Measurements from ENCODE around the gene GRAMD1B.

Gene GRAMD1B

DNA sequence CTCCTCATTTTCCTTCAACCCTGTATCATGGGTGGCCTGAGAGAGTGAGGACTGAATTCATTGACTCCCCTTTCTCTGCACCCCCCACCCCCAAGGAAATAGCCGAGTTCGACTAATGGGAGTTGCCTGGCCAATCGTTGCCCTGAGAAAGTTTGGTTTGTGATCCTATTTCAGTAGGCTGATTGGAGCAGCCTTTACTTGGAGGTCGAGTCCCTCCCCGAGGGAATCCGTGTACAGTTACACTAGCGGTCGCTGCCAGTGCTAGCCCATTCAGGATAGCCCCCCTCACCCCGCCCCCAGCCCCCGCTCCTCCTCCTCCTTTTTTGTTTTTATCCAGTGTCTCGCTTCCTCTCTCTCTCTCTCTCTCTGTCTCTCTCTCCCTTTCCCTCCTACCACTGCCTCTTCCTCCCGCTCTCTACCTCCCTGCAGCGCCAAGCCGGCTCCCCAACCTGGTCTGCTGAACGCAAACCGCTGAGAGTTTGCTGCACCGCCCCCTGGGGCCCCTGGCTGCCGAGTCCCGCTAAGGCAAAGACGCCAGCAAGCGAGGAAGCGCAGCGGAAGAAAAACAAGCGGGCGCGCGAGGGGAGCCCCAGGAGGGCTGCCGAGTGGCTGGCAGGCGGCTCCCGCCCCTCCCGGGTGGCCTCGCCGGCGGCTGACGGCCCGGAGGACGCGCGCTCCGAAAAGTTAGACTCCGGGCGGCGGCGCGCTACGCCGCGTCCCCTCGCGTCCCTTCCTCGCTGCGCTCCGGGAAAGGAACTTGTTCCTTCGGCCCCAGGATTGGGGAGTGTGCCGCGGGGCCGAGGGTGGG lies at the start of gene GRAMD1B:
TSS of gene GRAMD1B (plus strand) at position 357 of the 808 bp plus-strand sequence. CDS start 524 bp downstream, outside the sequence.
- no peak for FAIRE-seq

GRCh38 chr11:123381149-123381548 lies 48.9 kb upstream of the GRAMD1B start:
- no peak for FAIRE-seq

DNA sequence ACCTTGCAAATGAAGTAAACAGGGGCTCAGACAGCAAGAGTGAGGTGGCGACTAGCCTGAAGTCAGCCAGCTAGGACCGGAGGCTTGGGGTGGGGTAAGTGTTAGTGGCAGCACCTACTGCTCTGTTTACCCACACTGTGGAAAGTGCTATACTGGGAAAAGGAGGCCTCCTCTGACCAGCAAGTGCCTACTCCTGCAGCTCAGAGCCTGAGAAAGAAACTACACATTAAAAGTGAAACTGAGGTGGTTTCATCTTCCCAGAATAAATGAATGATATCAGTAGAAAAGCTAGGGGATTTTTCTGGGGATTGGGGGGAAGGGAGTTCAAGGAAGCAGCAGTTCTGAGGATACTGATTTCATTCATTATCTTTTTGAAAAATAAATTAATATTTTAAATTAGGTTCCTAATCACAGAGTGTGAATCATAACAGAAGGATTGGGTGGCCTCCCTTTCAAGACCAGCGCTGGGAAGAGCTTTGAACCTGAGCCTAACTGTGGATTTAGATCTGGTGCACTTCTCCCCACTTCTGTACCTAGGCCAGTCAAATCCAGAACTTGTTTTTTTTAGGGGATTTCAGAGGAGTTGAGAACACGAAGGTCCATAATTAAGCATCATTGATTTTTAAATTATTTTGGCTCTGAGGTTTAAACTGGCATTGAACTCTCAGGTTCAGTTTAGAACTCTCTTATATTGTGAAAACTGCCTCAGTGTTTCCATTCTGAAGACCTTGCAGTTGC lies 48.1 kb upstream of the GRAMD1B start:
- FAIRE-seq, result no peak

- no peak for FAIRE-seq
These were observed 47.5 kb upstream of the GRAMD1B start for GRCh38 chr11:123382555-123383074.

- FAIRE-seq, result no peak
These were observed 46.0 kb upstream of the GRAMD1B start for GRCh38 chr11:123384116-123384515.

- no peak for FAIRE-seq
These were observed 43.1 kb upstream of the GRAMD1B start for GRCh38 chr11:123386796-123387510.

DNA sequence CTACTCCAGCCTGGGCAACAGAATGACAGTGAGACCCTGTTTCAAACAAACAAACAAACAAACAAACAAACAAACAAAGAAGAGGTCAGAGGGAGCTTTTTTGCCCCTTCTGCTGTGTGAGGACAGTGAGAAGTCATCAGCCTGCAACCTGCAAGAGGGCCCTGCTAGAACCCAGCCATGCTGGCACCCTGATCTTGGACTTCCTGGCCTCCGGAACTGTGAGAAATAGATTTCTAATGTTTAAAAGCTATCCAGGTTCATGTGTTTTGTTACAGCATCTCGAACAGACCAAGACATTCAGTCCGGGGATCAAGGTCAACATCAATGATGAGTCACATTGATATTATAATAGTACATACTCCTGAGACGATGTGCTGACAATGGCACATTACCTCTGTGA lies 41.4 kb upstream of the GRAMD1B start:
- no peak for FAIRE-seq

- FAIRE-seq, result no peak
These were observed 39.9 kb upstream of the GRAMD1B start for GRCh38 chr11:123390146-123390545.

GRCh38 chr11:123391646-123392348 lies 38.3 kb upstream of the GRAMD1B start:
- FAIRE-seq, result no peak

- FAIRE-seq, result no peak
These were observed 37.6 kb upstream of the GRAMD1B start for GRCh38 chr11:123392431-123392830.

DNA sequence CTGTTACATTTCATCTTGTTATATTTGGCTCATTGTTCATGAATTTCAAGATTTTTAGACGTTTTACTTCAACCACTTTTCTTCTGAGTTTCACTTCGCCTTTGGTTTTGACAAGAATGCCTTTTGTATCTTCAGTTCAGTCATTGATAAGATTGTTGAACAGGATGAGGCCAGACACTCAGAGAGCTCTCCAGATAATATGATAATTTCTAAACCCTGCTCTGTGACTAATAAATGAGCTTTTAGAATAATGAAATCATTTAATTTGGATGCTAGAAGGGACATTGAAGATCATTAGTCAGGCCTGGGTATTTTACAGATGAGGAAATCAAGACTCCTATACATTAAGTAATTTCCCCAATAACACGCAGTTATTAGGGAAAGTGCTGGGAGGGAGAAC lies 37.2 kb upstream of the GRAMD1B start:
- FAIRE-seq, result no peak

DNA sequence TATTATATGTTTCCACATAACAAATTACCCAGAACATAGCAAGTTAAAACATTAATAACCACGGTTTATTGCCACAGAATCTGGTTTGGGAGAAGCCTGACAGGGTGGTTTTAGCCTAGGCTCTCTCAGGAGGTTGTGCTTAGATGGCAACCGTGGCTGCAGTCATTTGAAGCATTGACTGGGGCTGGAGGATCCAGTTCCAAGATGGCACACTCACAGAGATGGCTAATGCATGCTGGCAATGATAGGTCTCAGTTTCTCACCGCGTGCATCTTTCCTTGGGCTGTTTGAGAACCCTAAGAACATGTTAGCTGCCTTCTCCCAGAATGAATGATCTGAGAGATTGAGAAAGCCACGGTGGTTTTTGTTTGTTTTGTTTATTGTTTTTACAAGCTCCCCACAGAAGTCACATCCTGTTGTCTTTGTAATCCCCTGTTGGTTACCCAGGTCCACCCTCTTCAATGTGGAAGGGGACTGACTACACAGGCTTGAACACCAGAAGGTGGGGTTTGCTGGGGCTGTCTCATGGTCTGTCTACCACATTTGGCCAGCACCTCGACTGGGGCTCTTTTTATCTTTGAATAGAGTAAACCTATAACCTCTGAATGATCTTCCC lies 36.6 kb upstream of the GRAMD1B start:
- FAIRE-seq, result no peak

- no peak for FAIRE-seq
These were observed 25.4 kb upstream of the GRAMD1B start for GRCh38 chr11:123404676-123405075.

- FAIRE-seq, result no peak
These were observed 24.9 kb upstream of the GRAMD1B start for GRCh38 chr11:123405123-123405592.

DNA sequence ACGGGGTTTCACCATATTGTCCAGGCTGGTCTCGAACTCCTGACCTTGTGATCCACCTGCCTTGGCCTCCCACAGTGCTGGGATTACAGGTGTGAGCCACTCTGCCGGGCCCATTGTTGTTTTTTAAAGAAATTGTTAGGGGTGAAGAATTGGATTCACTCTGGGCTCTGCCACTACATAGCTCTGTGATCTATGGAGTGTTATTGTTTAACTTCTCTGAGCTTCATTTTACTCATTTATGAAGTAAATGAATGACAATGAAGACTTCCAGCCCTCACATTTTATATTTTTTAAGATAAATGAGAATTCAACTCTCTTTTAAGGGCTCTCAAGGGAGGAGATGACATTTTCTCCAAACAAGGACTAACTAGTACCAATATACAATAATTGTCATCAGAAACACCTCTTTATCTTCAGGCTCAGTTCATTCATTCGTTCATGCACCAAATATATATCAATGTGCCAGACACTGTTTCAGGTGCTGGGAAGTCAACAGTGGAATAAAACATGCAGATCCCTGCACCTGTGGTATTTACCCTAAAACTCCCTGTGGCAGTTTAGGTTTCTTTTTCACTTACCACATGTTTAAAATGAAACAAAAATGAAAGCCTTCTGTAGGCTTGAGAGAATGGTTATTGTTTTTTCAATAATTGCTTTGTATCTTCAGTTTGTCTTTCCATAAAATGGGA lies 23.5 kb upstream of the GRAMD1B start:
- no peak for FAIRE-seq

GRCh38 chr11:123407130-123407995 lies 22.7 kb upstream of the GRAMD1B start:
- no peak for FAIRE-seq

- no peak for FAIRE-seq
These were observed 22.0 kb upstream of the GRAMD1B start for GRCh38 chr11:123407996-123408597.

DNA sequence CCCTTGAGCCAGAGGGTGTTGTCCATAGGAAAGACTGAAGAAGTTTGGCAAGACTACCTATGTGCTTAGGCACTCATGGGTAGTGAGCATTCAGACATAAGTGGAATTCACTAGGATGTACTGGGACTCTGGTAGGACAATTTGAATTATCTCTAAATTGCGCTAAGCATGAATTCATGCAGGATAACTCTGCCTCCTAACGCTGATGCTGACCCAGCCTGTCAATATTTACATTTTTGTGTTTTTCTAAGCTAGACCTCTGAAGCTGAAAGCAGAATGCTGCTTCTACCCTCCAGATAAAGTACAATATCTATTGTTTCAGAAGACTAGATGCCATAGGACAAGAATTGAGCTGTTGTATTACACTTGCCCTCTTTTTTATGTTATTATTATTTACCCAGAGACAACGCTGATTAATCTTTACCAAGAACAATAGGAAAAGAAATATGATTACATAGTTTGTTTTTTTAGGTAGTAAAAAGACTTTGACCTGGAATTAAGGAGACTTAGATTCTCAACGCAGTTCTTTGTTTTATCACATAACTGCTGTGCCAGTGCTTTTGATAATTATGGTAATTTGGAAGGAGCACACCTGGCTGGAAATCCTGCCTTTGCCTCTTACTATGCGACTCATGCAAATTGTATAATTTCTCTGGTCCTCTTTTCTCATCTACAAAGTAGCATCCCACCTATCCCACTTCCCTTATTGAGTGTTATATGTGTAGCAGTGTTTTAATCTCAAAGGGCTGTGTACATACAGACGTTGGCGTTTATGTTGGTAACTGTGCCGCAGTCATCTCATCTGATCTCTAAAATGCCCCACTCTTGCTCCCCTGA lies 21.2 kb upstream of the GRAMD1B start:
- FAIRE-seq, result no peak

Measured in TTC549 (cell line).